HEK293 (cell line): ENCODE data around the gene C6orf141.

ENCODE experiments used
- KLF1 ChIP-seq: fragments of 450-650 bp; formaldehyde crosslinking; IDR thresholded peaks from 2 replicates; pipeline ENCODE4 v1.5.1; 2016; ENCODE audit warnings: missing biosample characterization, missing genetic modification characterization
- KLF7 ChIP-seq: fragments of 450-650 bp; formaldehyde crosslinking; IDR thresholded peaks from 2 replicates; pipeline ENCODE4 v1.5.1; 2016; ENCODE audit warnings: missing biosample characterization, missing genetic modification characterization, borderline replicate concordance
- MEIS1 ChIP-seq: sonication (generic); formaldehyde crosslinking; IDR thresholded peaks from 2 replicates; pipeline ENCODE4 v1.8.1; 2022; ENCODE audit warnings: missing genetic modification reagents, mild to moderate bottlenecking, borderline replicate concordance
- PRDM1 ChIP-seq: fragments of 450-650 bp; formaldehyde crosslinking; IDR thresholded peaks from 2 replicates; pipeline ENCODE4; 2016; ENCODE audit warnings: missing biosample characterization, missing genetic modification characterization
- RBAK ChIP-seq: fragments of 450-650 bp; formaldehyde crosslinking; IDR thresholded peaks from 2 replicates; pipeline ENCODE4 v1.5.1; 2016; ENCODE audit warnings: missing biosample characterization, missing genetic modification characterization
- YY2 ChIP-seq: fragments of 450-650 bp; formaldehyde crosslinking; IDR thresholded peaks from 2 replicates; pipeline ENCODE4 v1.5.1; 2016; ENCODE audit warnings: missing biosample characterization, missing genetic modification characterization
- ZBTB17 ChIP-seq: fragments of 450-650 bp; formaldehyde crosslinking; IDR thresholded peaks from 2 replicates; pipeline ENCODE4 v1.5.1; 2016; ENCODE audit warnings: missing biosample characterization, missing genetic modification characterization
- ZNF112 ChIP-seq: fragments of 450-650 bp; formaldehyde crosslinking; IDR thresholded peaks from 2 replicates; pipeline ENCODE4 v1.5.0; 2017; ENCODE audit warnings: missing biosample characterization, missing genetic modification characterization
- ZNF138 ChIP-seq: fragments of 450-650 bp; formaldehyde crosslinking; IDR thresholded peaks from 2 replicates; pipeline ENCODE4 v1.5.1; 2016; ENCODE audit warnings: missing biosample characterization, missing genetic modification characterization, borderline replicate concordance
- ZNF140 ChIP-seq: fragments of 450-650 bp; formaldehyde crosslinking; IDR thresholded peaks from 2 replicates; pipeline ENCODE4 v1.5.1; 2016; ENCODE audit warnings: missing biosample characterization, missing genetic modification characterization
- ZNF174 ChIP-seq: fragments of 450-650 bp; formaldehyde crosslinking; IDR thresholded peaks from 2 replicates; pipeline ENCODE4 v1.5.0; 2017; ENCODE audit warnings: missing biosample characterization, mild to moderate bottlenecking, missing genetic modification characterization
- ZNF223 ChIP-seq: fragments of 450-650 bp; formaldehyde crosslinking; IDR thresholded peaks from 2 replicates; pipeline ENCODE4 v1.5.1; 2016; ENCODE audit warnings: missing biosample characterization, missing genetic modification characterization
- ZNF24 ChIP-seq: fragments of 450-650 bp; formaldehyde crosslinking; IDR thresholded peaks from 2 replicates; pipeline ENCODE4 v1.5.1; 2016; ENCODE audit warnings: missing biosample characterization, missing genetic modification characterization
- ZNF302 ChIP-seq: fragments of 450-650 bp; formaldehyde crosslinking; IDR thresholded peaks from 2 replicates; pipeline ENCODE4 v1.5.1; 2016; ENCODE audit warnings: missing biosample characterization, missing genetic modification characterization, low read depth
- ZNF341 ChIP-seq: fragments of 450-650 bp; formaldehyde crosslinking; IDR thresholded peaks from 2 replicates; pipeline ENCODE4; 2016; ENCODE audit warnings: low read depth, missing biosample characterization, missing genetic modification characterization
- ZNF426 ChIP-seq: fragments of 450-650 bp; formaldehyde crosslinking; IDR thresholded peaks from 2 replicates; pipeline ENCODE4 v1.5.1; 2017; ENCODE audit warnings: missing biosample characterization, missing genetic modification characterization, mild to moderate bottlenecking, inconsistent platforms, moderate library complexity
- ZNF513 ChIP-seq: fragments of 450-650 bp; IDR thresholded peaks from 2 replicates; pipeline ENCODE4 v1.5.1; 2018; ENCODE audit warnings: missing biosample characterization, missing genetic modification characterization
- ZNF624 ChIP-seq: fragments of 450-650 bp; formaldehyde crosslinking; IDR thresholded peaks from 2 replicates; pipeline ENCODE4 v1.5.1; 2017; ENCODE audit warnings: missing biosample characterization, missing genetic modification characterization
- ZNF776 ChIP-seq: fragments of 450-650 bp; formaldehyde crosslinking; IDR thresholded peaks from 2 replicates; pipeline ENCODE4 v1.5.0; 2017; ENCODE audit warnings: missing biosample characterization, missing genetic modification characterization, borderline replicate concordance
- TF ChIP-seq, protein P1 (sequence below): fragments of 450-650 bp; formaldehyde crosslinking; conservative IDR thresholded peaks from 2 replicates; pipeline ENCODE4 v1.5.1; 2016; ENCODE audit warnings: low read depth, missing biosample characterization, missing genetic modification characterization
- TF ChIP-seq, protein P2 (sequence below): fragments of 450-650 bp; formaldehyde crosslinking; IDR thresholded peaks from 2 replicates; pipeline ENCODE4 v1.5.1; 2016; ENCODE audit warnings: missing biosample characterization, missing genetic modification characterization
- TF ChIP-seq, protein P3 (sequence below): fragments of 450-650 bp; formaldehyde crosslinking; IDR thresholded peaks from 2 replicates; pipeline ENCODE4 v1.5.1; 2016; ENCODE audit warnings: missing biosample characterization, missing genetic modification characterization
- TF ChIP-seq, protein P4 (sequence below): fragments of 450-650 bp; formaldehyde crosslinking; IDR thresholded peaks from 2 replicates; pipeline ENCODE4 v1.5.1; 2016; ENCODE audit warnings: missing biosample characterization, missing genetic modification characterization, low read depth

The C6orf141 gene

GRCh38 chr6:49549691-49550491 is 577 bp upstream of the C6orf141 start (continued):
- TF ChIP-seq, protein P1, sequence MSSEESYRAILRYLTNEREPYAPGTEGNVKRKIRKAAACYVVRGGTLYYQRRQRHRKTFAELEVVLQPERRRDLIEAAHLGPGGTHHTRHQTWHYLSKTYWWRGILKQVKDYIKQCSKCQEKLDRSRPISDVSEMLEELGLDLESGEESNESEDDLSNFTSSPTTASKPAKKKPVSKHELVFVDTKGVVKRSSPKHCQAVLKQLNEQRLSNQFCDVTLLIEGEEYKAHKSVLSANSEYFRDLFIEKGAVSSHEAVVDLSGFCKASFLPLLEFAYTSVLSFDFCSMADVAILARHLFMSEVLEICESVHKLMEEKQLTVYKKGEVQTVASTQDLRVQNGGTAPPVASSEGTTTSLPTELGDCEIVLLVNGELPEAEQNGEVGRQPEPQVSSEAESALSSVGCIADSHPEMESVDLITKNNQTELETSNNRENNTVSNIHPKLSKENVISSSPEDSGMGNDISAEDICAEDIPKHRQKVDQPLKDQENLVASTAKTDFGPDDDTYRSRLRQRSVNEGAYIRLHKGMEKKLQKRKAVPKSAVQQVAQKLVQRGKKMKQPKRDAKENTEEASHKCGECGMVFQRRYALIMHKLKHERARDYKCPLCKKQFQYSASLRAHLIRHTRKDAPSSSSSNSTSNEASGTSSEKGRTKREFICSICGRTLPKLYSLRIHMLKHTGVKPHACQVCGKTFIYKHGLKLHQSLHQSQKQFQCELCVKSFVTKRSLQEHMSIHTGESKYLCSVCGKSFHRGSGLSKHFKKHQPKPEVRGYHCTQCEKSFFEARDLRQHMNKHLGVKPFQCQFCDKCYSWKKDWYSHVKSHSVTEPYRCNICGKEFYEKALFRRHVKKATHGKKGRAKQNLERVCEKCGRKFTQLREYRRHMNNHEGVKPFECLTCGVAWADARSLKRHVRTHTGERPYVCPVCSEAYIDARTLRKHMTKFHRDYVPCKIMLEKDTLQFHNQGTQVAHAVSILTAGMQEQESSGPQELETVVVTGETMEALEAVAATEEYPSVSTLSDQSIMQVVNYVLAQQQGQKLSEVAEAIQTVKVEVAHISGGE (tag by site-specific recombination), result peak; percentile 62; the same call in 1 of the 2 replicates
- TF ChIP-seq ZNF513 (tag by site-specific recombination), result peak; percentile 58; the same call in 1 of the 2 replicates
- no peak for TF ChIP-seq MEIS1 (CRISPR knock-in tag)
- TF ChIP-seq, protein P2, sequence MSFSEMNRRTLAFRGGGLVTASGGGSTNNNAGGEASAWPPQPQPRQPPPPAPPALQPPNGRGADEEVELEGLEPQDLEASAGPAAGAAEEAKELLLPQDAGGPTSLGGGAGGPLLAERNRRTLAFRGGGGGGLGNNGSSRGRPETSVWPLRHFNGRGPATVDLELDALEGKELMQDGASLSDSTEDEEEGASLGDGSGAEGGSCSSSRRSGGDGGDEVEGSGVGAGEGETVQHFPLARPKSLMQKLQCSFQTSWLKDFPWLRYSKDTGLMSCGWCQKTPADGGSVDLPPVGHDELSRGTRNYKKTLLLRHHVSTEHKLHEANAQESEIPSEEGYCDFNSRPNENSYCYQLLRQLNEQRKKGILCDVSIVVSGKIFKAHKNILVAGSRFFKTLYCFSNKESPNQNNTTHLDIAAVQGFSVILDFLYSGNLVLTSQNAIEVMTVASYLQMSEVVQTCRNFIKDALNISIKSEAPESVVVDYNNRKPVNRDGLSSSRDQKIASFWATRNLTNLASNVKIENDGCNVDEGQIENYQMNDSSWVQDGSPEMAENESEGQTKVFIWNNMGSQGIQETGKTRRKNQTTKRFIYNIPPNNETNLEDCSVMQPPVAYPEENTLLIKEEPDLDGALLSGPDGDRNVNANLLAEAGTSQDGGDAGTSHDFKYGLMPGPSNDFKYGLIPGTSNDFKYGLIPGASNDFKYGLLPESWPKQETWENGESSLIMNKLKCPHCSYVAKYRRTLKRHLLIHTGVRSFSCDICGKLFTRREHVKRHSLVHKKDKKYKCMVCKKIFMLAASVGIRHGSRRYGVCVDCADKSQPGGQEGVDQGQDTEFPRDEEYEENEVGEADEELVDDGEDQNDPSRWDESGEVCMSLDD (tag by site-specific recombination), result no peak
- no peak for TF ChIP-seq ZNF302 (tag by site-specific recombination)
- no peak for TF ChIP-seq ZBTB17 (tag by site-specific recombination)
- no peak for TF ChIP-seq KLF7 (tag by site-specific recombination)
- TF ChIP-seq, protein P3, sequence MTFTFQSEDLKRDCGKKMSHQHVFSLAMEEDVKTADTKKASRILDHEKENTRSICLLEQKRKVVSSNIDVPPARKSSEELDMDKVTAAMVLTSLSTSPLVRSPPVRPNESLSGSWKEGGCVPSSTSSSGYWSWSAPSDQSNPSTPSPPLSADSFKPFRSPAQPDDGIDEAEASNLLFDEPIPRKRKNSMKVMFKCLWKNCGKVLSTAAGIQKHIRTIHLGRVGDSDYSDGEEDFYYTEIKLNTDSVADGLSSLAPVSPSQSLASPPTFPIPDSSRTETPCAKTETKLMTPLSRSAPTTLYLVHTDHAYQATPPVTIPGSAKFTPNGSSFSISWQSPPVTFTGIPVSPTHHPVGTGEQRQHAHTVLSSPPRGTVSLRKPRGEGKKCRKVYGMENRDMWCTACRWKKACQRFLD (tag by site-specific recombination), result no peak
- TF ChIP-seq RBAK, result no peak
- TF ChIP-seq ZNF112 (tag by site-specific recombination), result no peak
- TF ChIP-seq ZNF223, result no peak
- TF ChIP-seq ZNF624 (tag by site-specific recombination), result no peak
- TF ChIP-seq ZNF138, result no peak
- TF ChIP-seq ZNF776 (tag by site-specific recombination), result no peak
- peak; percentile 96; the same call in 1 of the 2 replicates for TF ChIP-seq PRDM1 (tag by site-specific recombination)
- TF ChIP-seq, protein P4, sequence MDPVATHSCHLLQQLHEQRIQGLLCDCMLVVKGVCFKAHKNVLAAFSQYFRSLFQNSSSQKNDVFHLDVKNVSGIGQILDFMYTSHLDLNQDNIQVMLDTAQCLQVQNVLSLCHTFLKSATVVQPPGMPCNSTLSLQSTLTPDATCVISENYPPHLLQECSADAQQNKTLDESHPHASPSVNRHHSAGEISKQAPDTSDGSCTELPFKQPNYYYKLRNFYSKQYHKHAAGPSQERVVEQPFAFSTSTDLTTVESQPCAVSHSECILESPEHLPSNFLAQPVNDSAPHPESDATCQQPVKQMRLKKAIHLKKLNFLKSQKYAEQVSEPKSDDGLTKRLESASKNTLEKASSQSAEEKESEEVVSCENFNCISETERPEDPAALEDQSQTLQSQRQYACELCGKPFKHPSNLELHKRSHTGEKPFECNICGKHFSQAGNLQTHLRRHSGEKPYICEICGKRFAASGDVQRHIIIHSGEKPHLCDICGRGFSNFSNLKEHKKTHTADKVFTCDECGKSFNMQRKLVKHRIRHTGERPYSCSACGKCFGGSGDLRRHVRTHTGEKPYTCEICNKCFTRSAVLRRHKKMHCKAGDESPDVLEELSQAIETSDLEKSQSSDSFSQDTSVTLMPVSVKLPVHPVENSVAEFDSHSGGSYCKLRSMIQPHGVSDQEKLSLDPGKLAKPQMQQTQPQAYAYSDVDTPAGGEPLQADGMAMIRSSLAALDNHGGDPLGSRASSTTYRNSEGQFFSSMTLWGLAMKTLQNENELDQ, result no peak
- no peak for TF ChIP-seq ZNF174 (tag by site-specific recombination)
- no peak for TF ChIP-seq KLF1 (tag by site-specific recombination)
- TF ChIP-seq ZNF341 (tag by site-specific recombination), result no peak
- TF ChIP-seq ZNF24 (tag by site-specific recombination), result no peak
- TF ChIP-seq ZNF426, result peak; percentile 86
- no peak for TF ChIP-seq YY2
- TF ChIP-seq ZNF140 (tag by site-specific recombination), result peak; percentile 73; the same call in 1 of the 2 replicates
